ENCODE data around the gene GAPT. TPM values are rescaled to one million over a fixed set of nuclear protein-coding genes. Genes with fewer than 3 reads are reported as not detected.

The GAPT gene
- total RNA-seq, 4 donors from 2014 or later: 0.80 to 3.3 (median 1.2) TPM; not detected in 1

DNA sequence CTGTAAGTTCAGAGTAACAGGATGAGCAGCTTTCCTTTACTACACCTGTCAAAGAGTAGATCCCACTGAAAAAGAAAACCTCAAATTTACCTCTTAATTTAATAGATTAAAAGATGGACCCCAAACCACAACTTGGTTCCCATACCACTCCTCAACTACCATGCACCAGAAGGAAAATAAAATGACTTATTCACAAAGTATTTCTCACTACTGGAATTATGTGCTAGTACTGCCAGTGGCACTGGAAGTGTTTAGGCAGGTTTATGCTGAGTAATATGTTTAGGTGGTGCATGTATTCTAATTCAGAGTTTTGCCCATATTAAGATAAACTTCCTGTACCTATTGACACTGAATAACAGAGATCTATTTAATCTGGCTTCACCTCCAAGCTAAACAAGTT is 37.9 kb upstream of the GAPT start:
- no peaks in the 10 kb centered on the region for H3K9me3 ChIP-seq

DNA sequence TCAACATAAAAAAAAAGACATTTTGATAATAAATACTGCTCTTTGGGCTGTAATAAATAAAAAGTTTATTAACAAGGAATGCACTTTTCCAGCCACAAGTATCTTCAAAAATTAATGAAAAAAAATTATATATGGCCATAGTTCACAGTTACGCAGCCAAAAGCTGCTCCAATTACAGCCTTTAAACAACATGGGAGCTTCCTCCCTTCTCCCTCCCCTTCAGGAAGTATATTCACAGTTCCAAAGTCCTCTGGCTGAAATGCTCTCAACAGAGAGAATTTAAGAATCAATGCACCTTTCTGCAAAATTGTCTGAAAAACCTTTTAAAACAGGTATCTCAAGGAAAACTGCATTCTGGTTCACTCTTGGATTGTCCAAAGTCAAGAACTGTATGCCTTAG is 37.2 kb upstream of the GAPT start:
- Histone ChIP-seq H3K4me1 (peaks cover 4 to 10% (median 7%) of the 10 kb centered on the region in 4 donors), H3K36me3 (peaks cover 0 to 57% (median 15%) of the 10 kb centered on the region in 4 donors)
- intact Hi-C loops (cut with DNase I): loop anchor here (10.0 kb wide), 1 partner anchor 959 kb away; no protein-coding TSS in a partner anchor

More for the DNA sequence above, 37.9 kb upstream of the GAPT start:
- TF ChIP-seq POLR2A (IDR thresholded peaks at IDR 0.05; ENCODE audit: low read depth): no peak
- TF ChIP-seq, protein P1, sequence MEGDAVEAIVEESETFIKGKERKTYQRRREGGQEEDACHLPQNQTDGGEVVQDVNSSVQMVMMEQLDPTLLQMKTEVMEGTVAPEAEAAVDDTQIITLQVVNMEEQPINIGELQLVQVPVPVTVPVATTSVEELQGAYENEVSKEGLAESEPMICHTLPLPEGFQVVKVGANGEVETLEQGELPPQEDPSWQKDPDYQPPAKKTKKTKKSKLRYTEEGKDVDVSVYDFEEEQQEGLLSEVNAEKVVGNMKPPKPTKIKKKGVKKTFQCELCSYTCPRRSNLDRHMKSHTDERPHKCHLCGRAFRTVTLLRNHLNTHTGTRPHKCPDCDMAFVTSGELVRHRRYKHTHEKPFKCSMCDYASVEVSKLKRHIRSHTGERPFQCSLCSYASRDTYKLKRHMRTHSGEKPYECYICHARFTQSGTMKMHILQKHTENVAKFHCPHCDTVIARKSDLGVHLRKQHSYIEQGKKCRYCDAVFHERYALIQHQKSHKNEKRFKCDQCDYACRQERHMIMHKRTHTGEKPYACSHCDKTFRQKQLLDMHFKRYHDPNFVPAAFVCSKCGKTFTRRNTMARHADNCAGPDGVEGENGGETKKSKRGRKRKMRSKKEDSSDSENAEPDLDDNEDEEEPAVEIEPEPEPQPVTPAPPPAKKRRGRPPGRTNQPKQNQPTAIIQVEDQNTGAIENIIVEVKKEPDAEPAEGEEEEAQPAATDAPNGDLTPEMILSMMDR (IDR thresholded peaks at IDR 0.05): no peak
- TF ChIP-seq EP300 (IDR thresholded peaks at IDR 0.05): no peak
- no peak for TF ChIP-seq POLR2AphosphoS5 (IDR thresholded peaks at IDR 0.05)
- Histone ChIP-seq H3K27me3 (no peaks in the 10 kb centered on the region), H3K4me3 (no peak overlapping the region), H3K27ac (replicated peaks in 1 of 4) (no peak overlapping the region), H3K36me3 (peaks cover 0 to 56% (median 15%) of the 10 kb centered on the region in 4 donors), H3K4me1 (peaks cover 0 to 10% (median 5%) of the 10 kb centered on the region in 4 donors)
- no peak for DNase-seq (ENCODE audit: extremely low spot score)
- intact Hi-C loops (cut with DNase I): loop anchor here (10.0 kb wide), 1 partner anchor 959 kb away; no protein-coding TSS in a partner anchor

DNA sequence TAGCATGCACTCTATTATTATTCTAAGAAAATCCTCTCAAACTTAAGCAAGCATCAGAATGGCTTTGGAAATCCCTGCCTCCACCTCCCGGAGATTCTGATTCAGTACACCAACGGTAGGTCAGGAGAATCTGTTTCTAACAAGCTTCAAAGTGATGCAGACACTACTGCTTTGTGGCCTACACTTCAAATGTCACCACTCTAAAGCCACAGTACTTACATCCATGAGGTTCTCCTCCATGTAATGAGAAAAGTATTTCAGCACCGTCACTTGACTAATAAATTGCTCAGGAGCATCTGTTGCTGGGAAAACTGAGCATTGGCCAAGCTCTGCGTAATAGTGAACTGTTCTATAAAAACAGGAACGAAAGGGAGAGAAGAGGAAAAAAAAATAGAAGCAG is 36.2 kb upstream of the GAPT start:
- 82% methylated on average over 5 of the region's 5 CpGs for WGBS
- Histone ChIP-seq H3K9me3 (no peaks in the 10 kb centered on the region), H3K27ac (replicated peaks in 1 of 4) (no peak overlapping the region), H3K27me3 (no peaks in the 10 kb centered on the region), H3K4me3 (peak overlapping the region in 2 of 4 donors; percentile 5 to 72), H3K36me3 (peaks cover 0 to 57% (median 15%) of the 10 kb centered on the region in 4 donors), H3K4me1 (peaks cover 4 to 10% (median 9%) of the 10 kb centered on the region in 4 donors)
- TF ChIP-seq POLR2A (IDR thresholded peaks at IDR 0.05; ENCODE audit: low read depth) (no peak), EP300 (IDR thresholded peaks at IDR 0.05) (no peak), POLR2AphosphoS5 (IDR thresholded peaks at IDR 0.05) (no peak)
- TF ChIP-seq, protein P1 (IDR thresholded peaks at IDR 0.05): no peak
- intact Hi-C loops (cut with DNase I): loop anchor here (5.0 to 10.0 kb wide), 2 partner anchors 568 to 960 kb away; no protein-coding TSS in a partner anchor
- no peak for DNase-seq (ENCODE audit: extremely low spot score)

More for the DNA sequence above, 37.2 kb upstream of the GAPT start:
- TF ChIP-seq EP300 (IDR thresholded peaks at IDR 0.05): no peak
- TF ChIP-seq, protein P1 (IDR thresholded peaks at IDR 0.05): no peak
- no peak for TF ChIP-seq POLR2AphosphoS5 (IDR thresholded peaks at IDR 0.05)
- TF ChIP-seq POLR2A (IDR thresholded peaks at IDR 0.05; ENCODE audit: low read depth): no peak
- no peak for DNase-seq (ENCODE audit: extremely low spot score)
- Histone ChIP-seq H3K27me3 (no peaks in the 10 kb centered on the region), H3K9me3 (no peaks in the 10 kb centered on the region), H3K27ac (replicated peaks in 1 of 4) (no peak overlapping the region), H3K4me3 (no peak overlapping the region)
- 91% methylated on average over 1 of the region's 1 CpG for WGBS

DNA sequence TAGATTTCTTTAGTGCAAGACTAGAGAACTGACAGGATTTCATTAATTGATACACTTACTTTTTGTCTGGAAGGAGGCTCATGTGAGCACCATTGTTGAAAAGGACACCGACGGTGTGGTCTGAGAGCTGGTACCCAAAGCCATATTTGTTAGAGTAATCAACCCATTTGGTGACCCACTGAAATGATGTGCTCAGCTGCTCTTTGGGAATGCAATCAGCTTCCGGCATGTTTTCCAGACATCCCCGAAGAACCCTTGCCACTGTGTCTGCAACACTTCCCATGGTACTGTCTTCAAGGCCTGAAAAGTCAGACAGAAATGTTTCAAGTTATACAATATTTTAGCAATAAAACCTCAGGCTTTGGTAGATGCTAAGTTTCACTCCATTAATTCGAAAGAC is 35.8 kb upstream of the GAPT start:
- intact Hi-C loops (cut with DNase I): loop anchor here (5.0 to 10.0 kb wide), 2 partner anchors 568 to 961 kb away; no protein-coding TSS in a partner anchor
- Histone ChIP-seq H3K9me3 (no peaks in the 10 kb centered on the region), H3K27me3 (peaks cover 0 to 4% (median 0%) of the 10 kb centered on the region in 4 donors), H3K4me1 (peaks cover 7 to 12% (median 9%) of the 10 kb centered on the region in 4 donors), H3K27ac (replicated peaks in 1 of 4) (no peak overlapping the region), H3K4me3 (peak overlapping the region in 3 of 4 donors; percentile 71 to 84 (median 72)), H3K36me3 (peaks cover 0 to 57% (median 15%) of the 10 kb centered on the region in 4 donors)
- WGBS: 82% methylated on average over 5 of the region's 5 CpGs
- DNase-seq (ENCODE audit: extremely low spot score): no peak
- no peak for TF ChIP-seq POLR2A (IDR thresholded peaks at IDR 0.05; ENCODE audit: low read depth)
- TF ChIP-seq POLR2AphosphoS5 (IDR thresholded peaks at IDR 0.05): no peak
- no peak for TF ChIP-seq EP300 (IDR thresholded peaks at IDR 0.05)
- TF ChIP-seq, protein P1 (IDR thresholded peaks at IDR 0.05): no peak
